K562 (cell line): ENCODE data around the gene LHPP. TPM values are rescaled to one million over a fixed set of nuclear protein-coding genes. Genes with fewer than 3 reads are reported as not detected.

ENCODE experiments used
- CHD1 ChIP-seq: fragments of 200-600 bp; sonication (generic); IDR thresholded peaks from one replicate; pipeline ENCODE4 v1.6.1; 2012; ENCODE audit warnings: mild to moderate bottlenecking, moderate library complexity, low read length, inconsistent platforms
- E2F4 ChIP-seq: sonication (generic); formaldehyde crosslinking; IDR thresholded peaks from 2 replicates; pipeline ENCODE4 v1.8.0; 2022; ENCODE audit warnings: mild to moderate bottlenecking, low read depth, missing genetic modification reagents
- FOXA1 ChIP-seq: fragments of 450-650 bp; IDR thresholded peaks from 2 replicates; pipeline ENCODE4 v1.6.1; 2016; ENCODE audit warnings: mild to moderate bottlenecking, borderline replicate concordance
- FOXK1 ChIP-seq: sonication (generic); formaldehyde crosslinking; IDR thresholded peaks from 2 replicates; pipeline ENCODE4 v1.8.0; 2022; ENCODE audit warnings: missing genetic modification reagents, mild to moderate bottlenecking, borderline replicate concordance
- MGA ChIP-seq: fragments of 450-650 bp; IDR thresholded peaks from 2 replicates; pipeline ENCODE4 v1.6.1; 2016; ENCODE audit warnings: mild to moderate bottlenecking, moderate library complexity
- NFYB ChIP-seq: IDR thresholded peaks from 2 replicates; pipeline ENCODE4 v1.6.1; 2011; ENCODE audit warnings: mild to moderate bottlenecking, moderate library complexity; ENCODE audit not compliant: insufficient read length; ENCODE audit errors: extremely low read depth
- NR2F6 ChIP-seq: fragments of 450-650 bp; formaldehyde crosslinking; IDR thresholded peaks from 2 replicates; pipeline ENCODE4 v1.4.0; 2020; ENCODE audit warnings: mild to moderate bottlenecking
- SFPQ ChIP-seq: fragments of 200-400 bp; formaldehyde crosslinking; IDR thresholded peaks from 2 replicates; pipeline ENCODE4 v1.6.1; 2017; ENCODE audit warnings: mild to moderate bottlenecking, low read depth, low read length, moderate library complexity
- SIX5 ChIP-seq, 2 experiments: IDR thresholded peaks; 2 replicates each; pipeline ENCODE4 v1.6.1; 2011; ENCODE audit warnings: low read length in 2 of 2, borderline replicate concordance in 1 of 2, low read depth in 1 of 2, mild to moderate bottlenecking in 1 of 2, moderate library complexity in 1 of 2; ENCODE audit not compliant: insufficient read depth in 1 of 2
- SMARCB1 ChIP-seq: IDR thresholded peaks from 2 replicates; pipeline ENCODE4 v1.6.1; 2011; ENCODE audit warnings: improper control_type of control experiment, low read depth; ENCODE audit not compliant: insufficient read length
- ZNF263 ChIP-seq: sonication (generic); formaldehyde crosslinking; IDR thresholded peaks from 2 replicates; pipeline ENCODE4 v1.8.0; 2022; ENCODE audit warnings: mild to moderate bottlenecking, missing genetic modification reagents, borderline replicate concordance
- ZNF778 ChIP-seq: fragments of 450-650 bp; formaldehyde crosslinking; IDR thresholded peaks from 2 replicates; pipeline ENCODE4 v1.4.0; 2020; ENCODE audit warnings: mild to moderate bottlenecking, moderate library complexity
- polyA plus RNA-seq, 8 experiments: library from polyadenylated mRNA; depleted of rRNA in 4 of 8; stranded (reverse) in 5 of 8; unstranded in 3 of 8; fragments of >200 nt; fragmentation: Nextera tagmentation in 2 of 8; fragmentation: Illumina TruSeq in 1 of 8; extraction: Ambion mirVana in 2 of 8; extraction: Trizol in 1 of 8; gene quantifications; 2 replicates each; pipeline versions ENCODE4 v1.2.1 to v1.2.3, GENCODE V29; 2011 to 2014; ENCODE audit warnings: inconsistent platforms in 1 of 8, missing spikeins in 1 of 8
- total RNA-seq, 7 experiments: library from RNA; depleted of rRNA in 6 of 7; stranded (reverse); fragments of >200 nt in 6 of 7; fragmentation: Illumina TruSeq in 2 of 7; extraction: Trizol in 2 of 7; gene quantifications; 2 replicates each; pipeline versions ENCODE4 v1.2.1 to v1.2.3, GENCODE V29; 2011 to 2021; ENCODE audit warnings: low replicate concordance in 1 of 7

Gene LHPP
- total and polyA plus RNA-seq, 9 of the 15 experiments (the other 6 are each of a cell fraction or from before 2014, with no cell fraction given), result 0.34 to 7.4 (median 3.0) TPM

- no peak for TF ChIP-seq SIX5 (IDR thresholded peaks at IDR 0.05; ENCODE audit: borderline replicate concordance in 1 of 2, insufficient read depth in 1 of 2, low read depth in 1 of 2, low read length in 2 of 2)
- TF ChIP-seq ZNF778 (CRISPR knock-in tag), result no peak
- no peak for TF ChIP-seq SMARCB1
- no peak for TF ChIP-seq NR2F6
- no peak for TF ChIP-seq FOXK1 (CRISPR knock-in tag)
- TF ChIP-seq E2F4 (CRISPR knock-in tag), result no peak
- no peak for TF ChIP-seq NFYB
- no peak for TF ChIP-seq CHD1
- no peak for TF ChIP-seq ZNF263
- no peak for TF ChIP-seq FOXA1
- TF ChIP-seq SFPQ, result no peak
- TF ChIP-seq MGA, result no peak
Measured at GRCh38 chr10:124646483-124647352, 185.1 kb downstream of the LHPP start (continued).
